Thyroid gland (tissue), 4 donors: ENCODE measurements around the gene KRT12.

ENCODE experiments used
- POLR2A ChIP-seq, 2 donors: fragments of 450-650 bp; IDR thresholded peaks; one replicate each; pipeline ENCODE4 v1.6.1; 2017; ENCODE audit warnings: antibody characterized with exemption in 2 of 2, mild to moderate bottlenecking in 2 of 2, moderate library complexity in 1 of 2
- TF ChIP-seq, protein P1 (sequence below), 6 experiments: fragments of 200-600 bp in 3 of 6; fragments of 450-650 bp in 3 of 6; sonication (generic) in 3 of 6; IDR thresholded peaks; one replicate each; pipeline ENCODE4 v1.5.1; 2016 to 2019; ENCODE audit warnings: antibody characterized with exemption in 6 of 6, mild to moderate bottlenecking in 2 of 6, inconsistent platforms in 1 of 6, moderate library complexity in 1 of 6

GRCh38 chr17:40836020-40836419, 31.0 kb downstream of the KRT12 start:
- TF ChIP-seq, protein P1, sequence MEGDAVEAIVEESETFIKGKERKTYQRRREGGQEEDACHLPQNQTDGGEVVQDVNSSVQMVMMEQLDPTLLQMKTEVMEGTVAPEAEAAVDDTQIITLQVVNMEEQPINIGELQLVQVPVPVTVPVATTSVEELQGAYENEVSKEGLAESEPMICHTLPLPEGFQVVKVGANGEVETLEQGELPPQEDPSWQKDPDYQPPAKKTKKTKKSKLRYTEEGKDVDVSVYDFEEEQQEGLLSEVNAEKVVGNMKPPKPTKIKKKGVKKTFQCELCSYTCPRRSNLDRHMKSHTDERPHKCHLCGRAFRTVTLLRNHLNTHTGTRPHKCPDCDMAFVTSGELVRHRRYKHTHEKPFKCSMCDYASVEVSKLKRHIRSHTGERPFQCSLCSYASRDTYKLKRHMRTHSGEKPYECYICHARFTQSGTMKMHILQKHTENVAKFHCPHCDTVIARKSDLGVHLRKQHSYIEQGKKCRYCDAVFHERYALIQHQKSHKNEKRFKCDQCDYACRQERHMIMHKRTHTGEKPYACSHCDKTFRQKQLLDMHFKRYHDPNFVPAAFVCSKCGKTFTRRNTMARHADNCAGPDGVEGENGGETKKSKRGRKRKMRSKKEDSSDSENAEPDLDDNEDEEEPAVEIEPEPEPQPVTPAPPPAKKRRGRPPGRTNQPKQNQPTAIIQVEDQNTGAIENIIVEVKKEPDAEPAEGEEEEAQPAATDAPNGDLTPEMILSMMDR (IDR thresholded peaks at IDR 0.05) = no peak
- no peak for TF ChIP-seq POLR2A (IDR thresholded peaks at IDR 0.05)
